AG04449 (cell line): Measurements from ENCODE around the gene CAPZA1.

ENCODE experiments used
- CTCF ChIA-PET: fragments of 350-600 bp; formaldehyde crosslinking; extraction: SDS; loops from one replicate; lab custom pipeline; 2021; ENCODE audit warnings: antibody characterized with exemption; lab: Yijun Ruan, JAX
- POLR2A ChIA-PET: fragments of 400-600, 350-600 bp; formaldehyde crosslinking; extraction: SDS; loops from one replicate; lab custom pipeline; 2020; ENCODE audit warnings: antibody characterized with exemption, inconsistent platforms; lab: Yijun Ruan, JAX
- DNase-seq: peaks from one replicate; pipeline ENCODE4 v3.0.0-alpha.2; 2010; ENCODE audit warnings: low read depth, low spot score
- H3K4me3 ChIP-seq: 2 replicates; pipeline ENCODE4 v1.5.1; 2011; ENCODE audit warnings: low read depth, mild to moderate bottlenecking, control low read depth, low read length
- CTCF ChIP-seq: IDR thresholded peaks from one replicate; pipeline ENCODE4 v1.5.1; 2011; ENCODE audit warnings: mild to moderate bottlenecking, moderate library complexity, low read length, control low read depth, inconsistent platforms; ENCODE audit not compliant: insufficient read depth; ENCODE audit errors: missing control alignments

CAPZA1 gene

GRCh38 chr1:112711041-112711440, 91.4 kb downstream of the CAPZA1 start:
- no peak for DNase-seq
- no peak overlapping the region for H3K4me3 ChIP-seq
- POLR2A ChIA-PET, result interaction anchor here (0.5 kb wide), 1 partner anchor 8 kb away, joined by 4 read pairs; no protein-coding TSS in a partner anchor
- no peak for TF ChIP-seq CTCF
- CTCF ChIA-PET, result interaction anchor here (0.9 to 4.2 kb wide), 4 partner anchors 8 to 320 kb away, joined by 3 to 39 read pairs (median 4); a partner anchor contains a TSS

GRCh38 chr1:112711670-112712069, 92.0 kb downstream of the CAPZA1 start:
- no peak for TF ChIP-seq CTCF
- no peak overlapping the region for H3K4me3 ChIP-seq
- no peak for DNase-seq
- POLR2A ChIA-PET, result no interaction called here
- CTCF ChIA-PET, result interaction anchor here (1.0 to 1.6 kb wide), 2 partner anchors 11 to 320 kb away, joined by 3 to 6 read pairs; no protein-coding TSS in a partner anchor

GRCh38 chr1:112712191-112712590, 92.6 kb downstream of the CAPZA1 start:
- no peak for DNase-seq
- TF ChIP-seq CTCF, result no peak
- ChIA-PET CTCF (interaction anchor here (0.8 to 1.6 kb wide), 3 partner anchors 302 to 361 kb away, joined by 3 to 6 read pairs (median 3); partner anchors contain the start of gene LRIG2), POLR2A (no interaction called here)
- no peak overlapping the region for H3K4me3 ChIP-seq

- H3K4me3 ChIP-seq, result no peak overlapping the region
- DNase-seq, result no peak
- ChIA-PET CTCF (interaction anchor here (0.8 to 1.1 kb wide), 2 partner anchors 303 to 360 kb away, joined by 3 read pairs; partner anchors contain the start of gene LRIG2), POLR2A (no interaction called here)
- TF ChIP-seq CTCF, result no peak
These were observed 93.1 kb downstream of the CAPZA1 start for GRCh38 chr1:112712701-112713128.

- TF ChIP-seq CTCF, result no peak
- H3K4me3 ChIP-seq, result peak overlapping the region; percentile 68
- ChIA-PET CTCF (interaction anchor here (0.7 to 11.1 kb wide), 14 partner anchors 8 to 359 kb away, joined by 3 to 1029 read pairs (median 20); partner anchors contain the start of gene LRIG2), POLR2A (interaction anchor here (1.8 kb wide), 1 partner anchor 9 kb away, joined by 11 read pairs; no protein-coding TSS in a partner anchor)
- DNase-seq, result no peak
These were observed 94.1 kb downstream of the CAPZA1 start for GRCh38 chr1:112713466-112714312.
